Measurements from ENCODE around the gene AOPEP.

The AOPEP gene

DNA sequence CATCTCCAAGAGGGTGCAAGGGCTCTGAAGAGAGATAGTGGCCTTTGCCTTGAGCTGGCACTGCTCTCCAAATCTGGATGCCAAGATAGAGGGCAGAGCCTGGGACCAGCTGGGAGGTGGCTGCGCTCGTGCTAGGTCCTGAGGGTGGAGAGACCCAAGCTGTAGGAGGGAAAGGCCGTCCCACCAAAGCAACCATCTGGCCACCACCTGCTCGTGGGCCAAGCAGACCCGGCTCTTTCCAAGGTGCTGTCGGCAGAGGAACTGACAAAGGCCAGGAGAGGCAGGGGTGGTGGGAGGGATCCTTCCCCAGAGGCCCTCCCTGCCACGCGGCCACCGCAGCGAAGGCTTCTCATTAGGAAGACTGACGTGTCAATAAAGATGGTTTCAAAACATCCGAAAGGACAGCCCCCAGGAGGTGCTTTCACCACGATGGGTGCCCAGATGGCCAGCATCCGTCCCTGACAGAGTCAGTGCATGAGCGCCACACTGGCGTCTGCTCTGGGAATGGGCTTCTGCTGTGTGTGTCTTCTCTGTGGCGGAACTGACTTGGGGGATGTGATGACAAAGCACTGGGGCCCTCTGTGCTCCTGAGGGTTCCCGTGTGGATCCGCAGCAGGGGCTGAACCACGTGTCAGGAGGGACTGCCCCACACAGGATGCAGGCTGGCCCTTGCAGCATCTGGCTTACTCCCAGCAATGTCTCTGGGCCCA lies 377.5 kb downstream of the AOPEP start:
- in situ Hi-C loops (cut with HindIII; ENCODE audit: low sequenced_read_pairs) = no loop called here

GRCh38 chr9:95104581-95104960 lies 378.1 kb downstream of the AOPEP start:
- in situ Hi-C loops (cut with HindIII; ENCODE audit: low sequenced_read_pairs) = no loop called here

GRCh38 chr9:95104980-95105379 lies 378.5 kb downstream of the AOPEP start:
- in situ Hi-C loops (cut with HindIII; ENCODE audit: low sequenced_read_pairs) = no loop called here

- in situ Hi-C loops (cut with HindIII; ENCODE audit: low sequenced_read_pairs) = no loop called here
These were observed 379.2 kb downstream of the AOPEP start for GRCh38 chr9:95105519-95106287.

DNA sequence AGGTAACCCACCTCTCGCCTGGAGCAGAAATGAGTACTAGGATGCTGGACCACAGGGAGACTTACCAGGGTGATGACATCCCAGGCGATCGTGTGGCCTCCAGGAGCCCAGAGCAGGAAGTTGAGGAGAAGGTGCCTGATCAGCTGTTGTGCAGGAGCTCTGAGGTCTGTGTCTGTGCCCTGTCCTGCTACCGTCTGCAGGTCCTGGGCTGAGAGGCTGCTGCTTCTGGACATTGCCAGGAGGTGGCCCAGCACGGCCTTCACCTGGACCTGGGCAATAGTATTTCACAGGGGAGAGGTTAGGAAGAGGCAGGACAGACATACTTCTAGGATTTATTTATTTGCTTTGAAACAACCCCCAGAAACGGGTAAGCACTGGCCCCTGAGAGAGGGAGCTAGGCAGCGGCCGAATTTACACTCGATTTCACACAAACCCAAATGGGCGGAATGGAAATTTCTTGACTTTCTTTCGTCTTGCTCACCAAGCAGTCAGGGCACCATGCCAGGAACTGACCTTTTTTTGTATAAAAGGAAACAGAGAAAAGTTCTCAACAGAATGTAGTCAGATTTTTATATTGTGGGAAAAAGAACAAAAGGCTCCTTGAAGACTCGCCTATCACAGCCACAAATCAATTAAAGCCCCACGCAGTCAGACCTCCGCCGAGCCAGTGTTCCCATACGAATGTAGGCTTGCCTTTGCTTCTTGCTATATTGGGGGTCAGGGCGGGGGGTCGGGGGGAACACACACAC lies 380.7 kb downstream of the AOPEP start:
- in situ Hi-C loops (cut with HindIII; ENCODE audit: low sequenced_read_pairs) = no loop called here

DNA sequence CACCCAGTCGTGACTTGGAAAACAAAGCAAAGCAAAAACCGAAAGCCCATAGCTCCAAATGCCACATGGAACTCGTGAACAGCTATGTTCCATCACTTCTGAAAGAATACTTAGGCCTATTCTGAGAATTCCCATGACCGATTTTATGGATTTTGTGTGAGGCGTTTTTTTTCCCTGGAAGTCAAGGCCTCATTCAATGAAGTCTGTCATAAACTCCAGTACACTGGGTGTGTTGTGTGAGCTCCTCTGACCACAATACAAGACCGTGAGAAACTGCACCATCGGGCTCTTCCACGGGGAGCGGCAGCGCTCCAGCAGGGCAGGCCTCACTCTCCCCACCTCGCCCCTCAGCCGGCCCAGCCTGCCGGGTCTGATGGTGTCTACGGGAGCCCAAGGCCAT lies 381.5 kb downstream of the AOPEP start:
- in situ Hi-C loops (cut with HindIII; ENCODE audit: low sequenced_read_pairs) = no loop called here

DNA sequence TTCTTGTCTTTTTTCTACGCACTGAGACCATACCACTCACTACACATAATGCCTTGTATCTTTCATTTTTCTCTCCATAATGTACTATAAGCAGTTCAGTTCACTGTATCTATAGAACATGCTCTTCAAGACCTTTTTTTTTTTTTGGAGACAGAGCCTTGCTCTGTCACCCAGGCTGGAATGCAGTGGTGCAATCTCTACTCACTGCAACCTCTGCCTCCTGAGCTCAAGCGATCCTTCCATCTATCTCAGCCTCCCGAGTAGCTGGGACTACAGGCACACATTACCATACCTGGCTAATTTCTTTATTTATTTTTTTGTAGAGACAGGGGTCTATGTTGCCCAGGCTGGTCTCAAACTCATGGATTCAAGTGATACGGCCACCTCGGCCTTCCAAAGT lies 382.3 kb downstream of the AOPEP start:
- in situ Hi-C loops (cut with HindIII; ENCODE audit: low sequenced_read_pairs) = no loop called here

- in situ Hi-C loops (cut with HindIII; ENCODE audit: low sequenced_read_pairs) = no loop called here
These were observed 383.0 kb downstream of the AOPEP start for GRCh38 chr9:95109456-95109855.

DNA sequence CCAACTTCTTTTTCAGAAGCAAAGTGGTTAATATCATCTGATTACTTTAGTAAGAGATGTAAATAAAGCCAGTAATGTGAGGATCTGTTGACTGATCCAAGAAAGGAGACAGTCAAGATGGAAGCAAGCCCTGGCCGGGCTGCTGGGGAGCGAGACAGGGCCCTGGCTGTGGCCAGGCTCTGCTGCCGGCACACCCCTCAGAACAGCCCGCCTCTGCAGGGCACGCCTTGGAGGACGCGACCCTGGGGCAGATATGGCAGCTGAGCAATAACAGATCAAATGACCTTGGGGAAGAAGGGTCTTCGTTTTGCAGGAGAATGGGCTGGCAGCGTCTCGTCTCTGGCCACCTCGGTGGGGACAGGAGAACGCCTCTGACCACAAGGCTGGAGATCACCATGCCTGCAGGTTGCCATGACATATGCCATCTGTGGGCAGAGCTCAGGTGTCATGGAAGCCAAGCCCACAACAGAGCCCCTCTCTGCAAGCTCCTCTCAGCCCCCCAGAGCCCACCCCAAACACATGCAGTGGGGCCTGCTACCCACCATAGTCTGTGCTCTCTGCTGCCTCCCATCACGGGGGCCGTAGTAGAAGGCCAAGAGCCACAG lies 384.5 kb downstream of the AOPEP start:
- in situ Hi-C loops (cut with HindIII; ENCODE audit: low sequenced_read_pairs) = no loop called here

DNA sequence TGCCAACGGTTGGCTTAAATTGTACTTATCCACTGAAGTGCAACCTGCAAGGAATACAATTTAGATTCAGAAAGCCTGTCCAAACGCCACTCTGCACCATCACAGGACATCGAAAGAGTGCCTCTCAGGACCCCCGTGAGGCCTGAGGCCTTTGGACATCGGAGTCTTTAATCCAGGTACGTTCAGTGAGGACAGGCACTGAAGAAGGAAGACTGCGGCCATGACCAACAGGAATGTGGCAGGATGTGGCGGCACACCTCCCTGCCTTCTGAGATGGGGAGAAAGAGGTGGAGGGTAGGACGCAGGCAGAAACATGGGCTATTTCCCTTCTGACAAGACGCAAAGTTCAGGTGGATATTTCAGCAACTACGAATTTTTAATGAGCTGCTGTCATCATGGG lies 385.2 kb downstream of the AOPEP start:
- in situ Hi-C loops (cut with HindIII; ENCODE audit: low sequenced_read_pairs) = no loop called here

DNA sequence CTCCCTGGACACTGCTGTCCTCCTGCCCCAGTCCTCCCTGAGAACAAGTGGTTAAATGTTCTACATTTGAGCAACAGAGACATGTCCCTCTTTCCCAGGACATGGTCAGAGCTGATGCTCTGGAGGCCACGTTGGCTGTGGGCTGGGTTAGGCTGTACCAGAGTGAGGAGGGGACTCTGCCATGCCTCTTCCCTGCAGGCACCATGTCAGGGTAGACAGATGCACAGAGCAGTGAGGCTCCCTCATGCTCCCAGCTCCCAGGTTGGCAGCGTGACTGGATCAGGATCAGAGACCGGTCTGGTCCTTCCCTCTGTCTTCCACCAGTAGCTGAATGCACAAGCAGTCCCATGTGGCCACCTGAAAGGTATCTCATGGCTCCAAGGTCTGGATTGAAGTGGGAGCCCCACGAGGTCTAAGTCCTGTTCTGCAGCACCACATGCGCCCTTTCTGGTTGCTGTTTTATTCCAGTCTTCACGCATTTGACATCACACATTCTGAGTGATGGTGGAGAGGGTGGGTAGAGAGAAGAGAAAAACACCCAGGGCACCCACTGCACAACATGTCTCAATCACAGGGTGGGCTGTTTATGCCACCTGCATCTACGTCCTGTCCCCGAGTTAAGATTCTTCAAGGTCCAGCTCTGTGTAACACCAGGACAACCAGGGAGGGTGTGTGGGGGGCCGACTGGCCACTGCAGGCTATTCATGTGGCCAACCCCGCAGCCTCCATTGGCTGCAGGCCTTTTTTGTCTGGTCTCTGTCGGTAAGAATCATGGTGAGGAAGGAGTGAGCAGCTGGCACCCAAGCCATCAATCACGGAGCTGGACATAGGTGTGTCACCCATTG lies 386.2 kb downstream of the AOPEP start:
- in situ Hi-C loops (cut with HindIII; ENCODE audit: low sequenced_read_pairs) = no loop called here

DNA sequence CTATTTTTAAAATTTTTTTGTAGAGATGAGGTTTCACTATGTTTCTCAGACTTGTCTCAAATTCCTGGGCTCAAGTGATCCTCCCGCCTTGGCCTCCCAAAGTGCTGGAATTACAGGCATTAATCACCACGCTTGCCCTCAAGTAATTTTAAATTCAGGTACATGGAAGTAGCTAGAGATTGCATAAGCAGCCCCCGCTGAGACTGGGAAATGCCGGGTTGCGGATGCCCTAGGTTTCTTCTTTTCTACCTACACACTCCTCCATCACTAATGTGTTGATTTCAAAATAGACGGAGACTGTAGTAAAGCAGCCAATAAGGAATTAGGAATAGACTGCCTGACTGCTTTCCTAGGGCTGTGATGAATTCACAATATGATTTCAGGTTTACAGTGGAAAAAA lies 388.6 kb downstream of the AOPEP start:
- in situ Hi-C loops (cut with HindIII; ENCODE audit: low sequenced_read_pairs) = no loop called here

GRCh38 chr9:95116002-95116807 lies 389.7 kb downstream of the AOPEP start:
- in situ Hi-C loops (cut with HindIII; ENCODE audit: low sequenced_read_pairs) = no loop called here

GRCh38 chr9:95116808-95117204 lies 390.3 kb downstream of the AOPEP start:
- in situ Hi-C loops (cut with HindIII; ENCODE audit: low sequenced_read_pairs) = no loop called here

GRCh38 chr9:95118596-95118995 lies 392.1 kb downstream of the AOPEP start:
- in situ Hi-C loops (cut with HindIII; ENCODE audit: low sequenced_read_pairs) = no loop called here

DNA sequence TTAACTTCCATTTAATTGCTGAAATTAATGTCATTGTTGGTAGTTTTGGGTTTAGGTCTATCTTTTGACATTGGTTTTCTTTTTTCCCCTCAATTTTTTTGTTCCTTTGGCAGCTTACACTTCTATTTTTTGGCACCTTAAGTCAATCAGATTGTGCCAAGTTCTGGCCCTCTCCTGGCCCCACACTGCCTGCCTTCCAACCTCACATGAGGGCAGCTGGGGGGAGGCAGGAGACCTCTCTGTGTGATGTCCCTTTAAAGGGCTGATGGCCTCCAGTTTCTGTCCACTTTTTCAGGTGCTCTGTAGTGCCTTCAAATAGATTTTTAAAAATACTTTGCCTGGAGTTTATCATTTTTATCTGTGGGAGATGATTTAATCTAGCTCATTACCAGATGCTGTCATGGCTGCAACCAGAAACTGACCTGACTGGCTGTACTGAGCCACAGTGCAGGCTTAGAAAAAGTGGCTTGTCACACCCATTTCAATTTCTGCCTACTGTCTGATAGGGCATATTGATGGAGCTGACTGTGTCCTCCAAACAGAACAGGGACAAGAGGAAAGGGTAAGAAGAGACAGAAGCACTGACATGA lies 394.4 kb downstream of the AOPEP start:
- in situ Hi-C loops (cut with HindIII; ENCODE audit: low sequenced_read_pairs) = no loop called here

DNA sequence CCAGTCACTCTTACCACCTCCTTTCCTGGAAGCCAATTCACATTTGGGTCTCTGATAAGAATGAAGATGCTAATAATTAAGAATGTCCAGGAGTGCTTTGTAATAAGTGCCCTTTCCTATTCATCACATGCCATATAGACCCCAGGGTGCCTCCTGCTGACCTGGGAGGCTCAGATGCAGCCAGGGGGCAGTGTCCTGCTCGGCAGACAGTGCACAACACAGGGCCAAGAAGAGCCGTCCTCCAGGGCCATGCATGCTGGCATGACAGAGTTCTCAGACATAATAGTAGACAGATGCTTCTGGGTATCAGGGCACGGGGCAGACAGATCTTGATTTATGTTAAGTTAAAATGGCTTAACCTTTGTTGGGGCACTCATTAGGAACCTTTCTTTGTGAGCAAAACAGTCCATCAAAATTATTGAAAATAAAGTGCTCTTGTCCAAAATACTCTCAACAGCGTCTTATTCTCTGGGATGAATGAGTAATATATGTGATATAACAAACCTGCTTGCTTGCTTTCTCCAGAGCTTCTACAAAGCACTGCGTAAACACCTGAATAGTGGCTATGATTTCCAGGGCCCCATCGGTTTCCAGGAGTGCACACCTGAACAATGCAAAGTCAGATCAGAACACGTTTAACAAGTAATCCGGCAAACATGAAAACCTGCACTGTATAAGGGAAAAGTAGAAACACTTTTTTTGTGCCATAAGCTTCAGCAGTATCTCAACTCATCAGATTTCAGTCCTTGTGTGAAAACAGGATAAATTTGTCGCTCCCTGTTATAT lies 398.3 kb downstream of the AOPEP start:
- in situ Hi-C loops (cut with HindIII; ENCODE audit: low sequenced_read_pairs) = no loop called here

GRCh38 chr9:95125652-95126051 lies 399.2 kb downstream of the AOPEP start:
- in situ Hi-C loops (cut with HindIII; ENCODE audit: low sequenced_read_pairs) = no loop called here

DNA sequence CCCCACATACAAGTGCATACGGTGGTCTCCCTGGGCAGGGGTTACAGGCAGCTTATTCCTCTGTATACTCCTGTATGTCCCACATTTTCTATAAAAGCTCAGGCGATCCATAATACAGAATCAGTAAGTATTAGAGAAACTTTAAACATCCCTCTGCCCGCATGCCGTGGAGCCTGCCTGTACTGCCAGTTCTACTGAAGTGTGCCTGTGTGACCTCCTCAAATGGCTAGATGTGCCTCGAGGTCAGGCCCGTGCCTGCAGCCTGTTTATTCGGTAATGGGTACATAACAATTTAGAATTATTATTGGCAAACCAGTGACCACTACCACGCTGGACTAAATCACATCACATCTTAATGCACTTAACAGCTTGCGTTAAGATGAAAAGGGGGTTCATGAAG lies 400.2 kb downstream of the AOPEP start:
- in situ Hi-C loops (cut with HindIII; ENCODE audit: low sequenced_read_pairs) = no loop called here

Data from DLD1 (cell line).